ENCODE measurements around the gene CNIH1.

DNA sequence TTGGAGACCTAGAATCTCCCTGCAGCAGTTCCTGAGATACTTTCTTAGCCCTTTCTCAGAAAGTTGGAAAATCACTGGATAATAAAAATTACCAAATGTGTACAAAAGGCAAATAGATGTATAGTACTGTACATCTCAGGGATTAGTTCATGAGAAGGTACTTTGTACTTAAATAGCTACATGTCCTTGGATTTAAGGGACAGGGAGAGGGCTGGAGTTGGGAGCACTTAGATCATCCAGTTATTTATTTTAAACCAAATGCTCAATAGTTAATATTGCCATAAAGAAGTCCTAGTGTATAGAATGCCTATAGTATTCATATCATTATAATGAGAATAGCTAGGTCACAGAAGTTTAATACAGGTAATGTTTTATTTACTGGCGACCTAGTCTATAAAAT is 31.0 kb downstream of the CNIH1 start:
- TF ChIP-seq, protein P1, sequence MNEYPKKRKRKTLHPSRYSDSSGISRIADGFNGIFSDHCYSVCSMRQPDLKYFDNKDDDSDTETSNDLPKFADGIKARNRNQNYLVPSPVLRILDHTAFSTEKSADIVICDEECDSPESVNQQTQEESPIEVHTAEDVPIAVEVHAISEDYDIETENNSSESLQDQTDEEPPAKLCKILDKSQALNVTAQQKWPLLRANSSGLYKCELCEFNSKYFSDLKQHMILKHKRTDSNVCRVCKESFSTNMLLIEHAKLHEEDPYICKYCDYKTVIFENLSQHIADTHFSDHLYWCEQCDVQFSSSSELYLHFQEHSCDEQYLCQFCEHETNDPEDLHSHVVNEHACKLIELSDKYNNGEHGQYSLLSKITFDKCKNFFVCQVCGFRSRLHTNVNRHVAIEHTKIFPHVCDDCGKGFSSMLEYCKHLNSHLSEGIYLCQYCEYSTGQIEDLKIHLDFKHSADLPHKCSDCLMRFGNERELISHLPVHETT (CRISPR knock-in tag; conservative IDR thresholded peaks at IDR 0.05): no peak
- TF ChIP-seq KDM3A (CRISPR knock-in tag; IDR thresholded peaks at IDR 0.05; ENCODE audit: low read depth) (no peak), ZNF816 (CRISPR knock-in tag; IDR thresholded peaks at IDR 0.05; ENCODE audit: borderline replicate concordance) (no peak), POLR2A (IDR thresholded peaks at IDR 0.05; ENCODE audit: insufficient read depth in 1 of 2, low read depth in 2 of 2, low read length in 2 of 2) (no peak), JUN (CRISPR knock-in tag; IDR thresholded peaks at IDR 0.05) (no peak)
- TF ChIP-seq, protein P2, sequence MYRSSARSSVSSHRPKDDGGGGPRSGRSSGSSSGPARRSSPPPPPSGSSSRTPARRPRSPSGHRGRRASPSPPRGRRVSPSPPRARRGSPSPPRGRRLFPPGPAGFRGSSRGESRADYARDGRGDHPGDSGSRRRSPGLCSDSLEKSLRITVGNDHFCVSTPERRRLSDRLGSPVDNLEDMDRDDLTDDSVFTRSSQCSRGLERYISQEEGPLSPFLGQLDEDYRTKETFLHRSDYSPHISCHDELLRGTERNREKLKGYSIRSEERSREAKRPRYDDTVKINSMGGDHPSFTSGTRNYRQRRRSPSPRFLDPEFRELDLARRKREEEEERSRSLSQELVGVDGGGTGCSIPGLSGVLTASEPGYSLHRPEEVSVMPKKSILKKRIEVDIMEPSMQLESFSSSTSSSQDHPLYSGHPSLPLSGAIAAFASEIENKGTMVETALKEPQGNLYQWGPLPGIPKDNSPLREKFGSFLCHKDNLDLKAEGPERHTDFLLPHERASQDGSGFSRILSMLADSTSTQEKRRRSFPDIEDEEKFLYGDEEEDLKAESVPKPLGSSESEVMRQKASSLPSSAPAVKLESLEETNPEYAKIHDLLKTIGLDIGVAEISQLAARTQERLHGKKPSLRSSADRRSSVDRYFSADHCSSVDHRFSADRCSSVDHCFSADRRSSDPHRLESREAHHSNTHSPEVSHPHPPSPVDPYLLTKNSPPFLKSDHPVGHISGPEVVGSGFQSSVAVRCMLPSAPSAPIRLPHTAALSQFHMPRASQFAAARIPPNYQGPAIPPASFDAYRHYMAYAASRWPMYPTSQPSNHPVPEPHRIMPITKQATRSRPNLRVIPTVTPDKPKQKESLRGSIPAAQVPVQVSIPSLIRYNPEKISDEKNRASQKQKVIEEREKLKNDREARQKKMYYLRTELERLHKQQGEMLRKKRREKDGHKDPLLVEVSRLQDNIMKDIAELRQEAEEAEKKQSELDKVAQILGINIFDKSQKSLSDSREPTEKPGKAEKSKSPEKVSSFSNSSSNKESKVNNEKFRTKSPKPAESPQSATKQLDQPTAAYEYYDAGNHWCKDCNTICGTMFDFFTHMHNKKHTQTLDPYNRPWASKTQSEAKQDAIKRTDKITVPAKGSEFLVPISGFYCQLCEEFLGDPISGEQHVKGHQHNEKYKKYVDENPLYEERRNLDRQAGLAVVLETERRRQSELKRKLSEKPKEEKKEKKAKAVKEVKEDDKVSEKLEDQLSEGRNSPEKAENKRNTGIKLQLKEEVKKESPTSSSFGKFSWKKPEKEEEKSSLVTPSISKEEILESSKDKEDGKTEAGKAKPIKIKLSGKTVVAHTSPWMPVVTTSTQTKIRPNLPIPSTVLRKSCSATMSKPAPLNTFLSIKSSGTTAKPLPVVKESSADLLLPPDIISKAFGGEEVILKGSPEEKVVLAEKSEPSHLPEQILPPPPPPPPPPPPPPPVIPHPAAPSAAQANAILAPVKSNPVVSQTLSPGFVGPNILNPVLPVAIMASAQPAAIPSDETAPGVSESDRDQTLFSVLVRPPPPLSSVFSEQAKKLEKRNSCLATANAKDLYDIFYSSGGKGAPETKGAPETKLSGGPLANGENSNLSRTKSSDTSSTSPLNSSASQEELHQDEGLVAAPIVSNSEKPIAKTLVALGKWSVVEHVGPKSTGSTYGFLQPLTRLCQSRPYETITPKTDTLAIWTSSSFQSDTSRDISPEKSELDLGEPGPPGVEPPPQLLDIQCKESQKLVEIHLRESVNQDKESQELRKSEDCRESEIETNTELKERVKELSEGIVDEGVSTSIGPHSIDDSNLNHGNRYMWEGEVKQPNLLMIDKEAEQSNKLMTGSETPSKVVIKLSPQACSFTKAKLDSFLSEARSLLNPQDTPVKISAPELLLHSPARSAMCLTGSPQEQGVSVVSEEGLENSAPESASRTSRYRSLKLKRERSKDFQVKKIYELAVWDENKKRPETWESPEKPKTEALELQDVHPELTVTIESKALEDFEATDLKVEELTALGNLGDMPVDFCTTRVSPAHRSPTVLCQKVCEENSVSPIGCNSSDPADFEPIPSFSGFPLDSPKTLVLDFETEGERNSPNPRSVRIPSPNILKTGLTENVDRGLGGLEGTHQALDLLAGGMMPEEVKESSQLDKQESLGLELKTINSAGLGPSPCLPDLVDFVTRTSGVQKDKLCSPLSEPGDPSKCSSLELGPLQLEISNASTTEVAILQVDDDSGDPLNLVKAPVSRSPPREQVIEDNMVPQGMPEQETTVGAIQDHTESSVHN (CRISPR knock-in tag; IDR thresholded peaks at IDR 0.05): no peak
- TF ChIP-seq, protein P3, sequence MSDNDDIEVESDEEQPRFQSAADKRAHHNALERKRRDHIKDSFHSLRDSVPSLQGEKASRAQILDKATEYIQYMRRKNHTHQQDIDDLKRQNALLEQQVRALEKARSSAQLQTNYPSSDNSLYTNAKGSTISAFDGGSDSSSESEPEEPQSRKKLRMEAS (IDR thresholded peaks at IDR 0.05): no peak
- TF ChIP-seq, protein P4, sequence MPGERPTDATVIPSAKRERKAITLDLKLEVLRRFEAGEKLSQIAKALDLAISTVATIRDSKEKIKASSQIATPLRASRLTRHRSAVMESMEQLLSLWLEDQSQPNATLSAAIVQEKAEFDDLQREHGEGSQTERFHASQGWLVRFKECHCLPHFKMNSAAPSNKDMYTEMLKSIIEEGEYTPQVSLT (CRISPR knock-in tag; IDR thresholded peaks at IDR 0.05; ENCODE audit: borderline replicate concordance, low read depth): no peak
- TF ChIP-seq, protein P5, sequence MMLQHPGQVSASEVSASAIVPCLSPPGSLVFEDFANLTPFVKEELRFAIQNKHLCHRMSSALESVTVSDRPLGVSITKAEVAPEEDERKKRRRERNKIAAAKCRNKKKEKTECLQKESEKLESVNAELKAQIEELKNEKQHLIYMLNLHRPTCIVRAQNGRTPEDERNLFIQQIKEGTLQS (CRISPR knock-in tag; IDR thresholded peaks at IDR 0.05): no peak

Data from HepG2 (cell line).